HEK293 (cell line): ENCODE results near the gene NCDN.

Experiments used
- CTCF ChIA-PET: fragments of 350-600 bp; formaldehyde crosslinking; extraction: SDS; loops from one replicate; lab custom pipeline; 2021; ENCODE audit warnings: antibody characterized with exemption; lab: Yijun Ruan, JAX
- POLR2A ChIA-PET: fragments of 300-600 bp; formaldehyde crosslinking; extraction: SDS; loops from one replicate; lab custom pipeline; 2020; ENCODE audit warnings: antibody characterized with exemption, inconsistent platforms; lab: Yijun Ruan, JAX
- H3K27ac ChIP-seq: fragments of 200-500 bp; sonication (Bioruptor generic); 2 replicates; pipeline ENCODE4 v1.5.1; 2014; ENCODE audit warnings: low read depth, low read length, control low read depth, inconsistent platforms; ENCODE audit errors: extremely low read depth
- H3K36me3 ChIP-seq, 2 experiments: fragments of 200-500 bp in 1 of 2; sonication (Bioruptor generic) in 1 of 2; 1 replicate in 1 of 2; 2 replicates in 1 of 2; pipeline ENCODE4 v1.5.1; 2014 to 2017; ENCODE audit warnings: inconsistent platforms in 2 of 2, low read length in 2 of 2; ENCODE audit not compliant: control insufficient read depth in 2 of 2, insufficient read depth in 1 of 2
- H3K4me1 ChIP-seq: fragments of 200-500 bp; sonication (Bioruptor generic); 2 replicates; pipeline ENCODE4 v1.5.1; 2014; ENCODE audit warnings: mild to moderate bottlenecking, low read length, inconsistent platforms; ENCODE audit not compliant: control insufficient read depth, insufficient read depth
- H3K4me3 ChIP-seq: 2 replicates; pipeline ENCODE4 v1.5.1; 2011; ENCODE audit warnings: low read depth, mild to moderate bottlenecking, control low read depth, low read length, moderate library complexity
- H3K9me3 ChIP-seq: fragments of 200-500 bp; sonication (Bioruptor generic); 2 replicates; pipeline ENCODE4 v1.5.1; 2014; ENCODE audit warnings: low read depth, low read length, inconsistent platforms; ENCODE audit not compliant: control insufficient read depth, insufficient read depth
- BCL11A ChIP-seq: fragments of 450-650 bp; formaldehyde crosslinking; IDR thresholded peaks from 2 replicates; pipeline ENCODE4 v1.5.1; 2016; ENCODE audit warnings: low read depth, missing biosample characterization, missing genetic modification characterization
- CTCF ChIP-seq: fragments of 450-650 bp; formaldehyde crosslinking; IDR thresholded peaks from 2 replicates; pipeline ENCODE4 v1.5.1; 2016; ENCODE audit warnings: missing biosample characterization, missing genetic modification characterization
- ELK4 ChIP-seq: IDR thresholded peaks from 2 replicates; pipeline ENCODE4 v1.6.1; 2011; ENCODE audit warnings: mild to moderate bottlenecking, low read depth, low read length, borderline replicate concordance
- GLI2 ChIP-seq: fragments of 450-650 bp; formaldehyde crosslinking; IDR thresholded peaks from 2 replicates; pipeline ENCODE4; 2017; ENCODE audit warnings: missing biosample characterization, missing genetic modification characterization, low read depth, borderline replicate concordance
- HIC1 ChIP-seq: fragments of 450-650 bp; formaldehyde crosslinking; IDR thresholded peaks from 2 replicates; pipeline ENCODE4 v1.5.1; 2016; ENCODE audit warnings: missing biosample characterization, missing genetic modification characterization
- HOXC10 ChIP-seq: sonication (generic); formaldehyde crosslinking; IDR thresholded peaks from 2 replicates; pipeline ENCODE4 v1.8.1; 2023; ENCODE audit warnings: mild to moderate bottlenecking, missing genetic modification reagents
- OSR2 ChIP-seq: fragments of 450-650 bp; formaldehyde crosslinking; IDR thresholded peaks from 2 replicates; pipeline ENCODE4 v1.5.1; 2016; ENCODE audit warnings: missing biosample characterization, missing genetic modification characterization
- SALL2 ChIP-seq: fragments of 450-650 bp; formaldehyde crosslinking; IDR thresholded peaks from 2 replicates; pipeline ENCODE4 v1.5.0; 2017; ENCODE audit warnings: missing biosample characterization, mild to moderate bottlenecking, missing genetic modification characterization, borderline replicate concordance
- TSHZ1 ChIP-seq: fragments of 450-650 bp; formaldehyde crosslinking; IDR thresholded peaks from 2 replicates; pipeline ENCODE4 v1.5.1; 2016; ENCODE audit warnings: missing biosample characterization, missing genetic modification characterization, borderline replicate concordance
- ZBTB44 ChIP-seq: fragments of 450-650 bp; IDR thresholded peaks from 2 replicates; pipeline ENCODE4 v1.5.1; 2018; ENCODE audit warnings: missing biosample characterization, mild to moderate bottlenecking, missing genetic modification characterization
- ZEB2 ChIP-seq: fragments of 450-650 bp; formaldehyde crosslinking; IDR thresholded peaks from 2 replicates; pipeline ENCODE4 v1.5.1; 2016; ENCODE audit warnings: missing biosample characterization, missing genetic modification characterization
- ZFP41 ChIP-seq: fragments of 450-650 bp; formaldehyde crosslinking; IDR thresholded peaks from 2 replicates; pipeline ENCODE4 v1.5.1; 2016; ENCODE audit warnings: missing biosample characterization, missing genetic modification characterization, borderline replicate concordance
- ZNF10 ChIP-seq: fragments of 450-650 bp; formaldehyde crosslinking; IDR thresholded peaks from 2 replicates; pipeline ENCODE4 v1.5.1; 2017; ENCODE audit warnings: missing biosample characterization, missing genetic modification characterization
- ZNF341 ChIP-seq: fragments of 450-650 bp; formaldehyde crosslinking; IDR thresholded peaks from 2 replicates; pipeline ENCODE4; 2016; ENCODE audit warnings: low read depth, missing biosample characterization, missing genetic modification characterization
- ZNF350 ChIP-seq: fragments of 450-650 bp; formaldehyde crosslinking; IDR thresholded peaks from 2 replicates; pipeline ENCODE4 v1.5.0; 2017; ENCODE audit warnings: missing biosample characterization, mild to moderate bottlenecking, missing genetic modification characterization
- ZNF449 ChIP-seq: fragments of 450-650 bp; formaldehyde crosslinking; IDR thresholded peaks from 2 replicates; pipeline ENCODE4 v1.5.1; 2017; ENCODE audit warnings: missing biosample characterization, mild to moderate bottlenecking, missing genetic modification characterization, moderate library complexity
- ZNF521 ChIP-seq: fragments of 450-650 bp; formaldehyde crosslinking; IDR thresholded peaks from 2 replicates; pipeline ENCODE4 v1.5.1; 2017; ENCODE audit warnings: missing biosample characterization, mild to moderate bottlenecking, missing genetic modification characterization
- ZNF580 ChIP-seq: fragments of 450-650 bp; formaldehyde crosslinking; IDR thresholded peaks from 2 replicates; pipeline ENCODE4 v1.5.1; 2016; ENCODE audit warnings: missing biosample characterization, missing genetic modification characterization
- ZNF76 ChIP-seq: fragments of 450-650 bp; formaldehyde crosslinking; IDR thresholded peaks from 2 replicates; pipeline ENCODE4; 2016; ENCODE audit warnings: low read depth, missing biosample characterization, missing genetic modification characterization, borderline replicate concordance
- ZNF777 ChIP-seq: fragments of 450-650 bp; formaldehyde crosslinking; IDR thresholded peaks from 2 replicates; pipeline ENCODE4 v1.5.1; 2017; ENCODE audit warnings: missing biosample characterization, missing genetic modification characterization, borderline replicate concordance
- ZSCAN30 ChIP-seq: fragments of 450-650 bp; IDR thresholded peaks from 2 replicates; pipeline ENCODE4 v1.5.1; 2018; ENCODE audit warnings: missing biosample characterization, mild to moderate bottlenecking, missing genetic modification characterization, moderate library complexity

Gene NCDN

GRCh38 chr1:35572296-35572695 is 14.7 kb downstream of the NCDN start:
- ChIA-PET CTCF (interaction anchor here (1.0 to 4.5 kb wide), 5 partner anchors 33 to 201 kb away, joined by 3 to 51 read pairs (median 6); no protein-coding TSS in a partner anchor), POLR2A (interaction anchor here (1.8 to 2.2 kb wide), 3 partner anchors 15 to 197 kb away, joined by 6 to 10 read pairs (median 8); partner anchors contain the start of genes CLSPN, KIAA0319L and NCDN)
- no peak overlapping the region for H3K4me3 ChIP-seq
- no peaks in the 10 kb centered on the region for H3K9me3 ChIP-seq
- no peaks in the 10 kb centered on the region for H3K4me1 ChIP-seq
- TF ChIP-seq ZEB2 (tag by site-specific recombination) (no peak), ZNF777 (no peak), ZBTB44 (tag by site-specific recombination) (no peak), GLI2 (tag by site-specific recombination) (no peak), ZNF580 (tag by site-specific recombination) (no peak), TSHZ1 (tag by site-specific recombination) (no peak), ZNF521 (tag by site-specific recombination) (no peak), SALL2 (no peak), ZSCAN30 (tag by site-specific recombination) (no peak), ZNF76 (no peak), OSR2 (tag by site-specific recombination) (no peak), ZNF341 (tag by site-specific recombination) (no peak), ZNF10 (no peak), BCL11A (no peak)
- H3K27ac ChIP-seq: no peak overlapping the region
- peaks cover 0 to under 1% of the 10 kb centered on the region in 2 experiments; a peak in 1 of 3 replicates for H3K36me3 ChIP-seq

GRCh38 chr1:35573198-35574124 is 15.9 kb downstream of the NCDN start, which contains the start of gene TFAP2E:
TSS of gene TFAP2E (plus strand) at chr1:35573314. CDS start at chr1:35573578, 264 bp downstream.
- Histone ChIP-seq H3K36me3 (no peaks in the 10 kb centered on the region), H3K4me1 (no peaks in the 10 kb centered on the region), H3K9me3 (no peaks in the 10 kb centered on the region), H3K4me3 (peak within 1 kb of the TSS; percentile 49), H3K27ac (no peak within 1 kb of the TSS)
- ChIA-PET POLR2A (interaction anchor here (0.8 to 2.2 kb wide), 4 partner anchors 16 to 196 kb away, joined by 3 to 10 read pairs (median 7); partner anchors contain the start of genes CLSPN, KIAA0319L and NCDN), CTCF (interaction anchor here (0.6 to 4.5 kb wide), 7 partner anchors 9 to 200 kb away, joined by 3 to 51 read pairs (median 6); no protein-coding TSS in a partner anchor)
- no peak for TF ChIP-seq ELK4
- TF ChIP-seq ZNF449: no peak
- no peak for TF ChIP-seq HIC1 (tag by site-specific recombination)
- no peak for TF ChIP-seq HOXC10 (CRISPR knock-in tag)
- no peak for TF ChIP-seq ZFP41 (tag by site-specific recombination)
- TF ChIP-seq ZNF350 (tag by site-specific recombination): no peak
- no peak for TF ChIP-seq CTCF
